Tibial nerve (tissue), 4 donors: ENCODE measurements around the gene CLMP.

Source experiments
- EP300 ChIP-seq, 2 donors: sonication (generic); formaldehyde crosslinking; IDR thresholded peaks; one replicate each; pipeline ENCODE4 v1.6.1; 2017; ENCODE audit warnings: antibody characterized with exemption in 2 of 2, mild to moderate bottlenecking in 1 of 2
- POLR2A ChIP-seq, 2 donors: fragments of 450-650 bp; IDR thresholded peaks; one replicate each; pipeline ENCODE4 v1.6.1; 2017; ENCODE audit warnings: antibody characterized with exemption in 2 of 2, mild to moderate bottlenecking in 2 of 2, moderate library complexity in 2 of 2
- TF ChIP-seq, protein P1 (sequence below), 5 experiments: fragments of 200-600 bp in 3 of 5; fragments of 450-650 bp in 2 of 5; sonication (generic) in 3 of 5; IDR thresholded peaks; one replicate each; pipeline ENCODE4 v1.5.1; 2016 to 2019; ENCODE audit warnings: antibody characterized with exemption in 5 of 5, mild to moderate bottlenecking in 3 of 5, moderate library complexity in 2 of 5

DNA sequence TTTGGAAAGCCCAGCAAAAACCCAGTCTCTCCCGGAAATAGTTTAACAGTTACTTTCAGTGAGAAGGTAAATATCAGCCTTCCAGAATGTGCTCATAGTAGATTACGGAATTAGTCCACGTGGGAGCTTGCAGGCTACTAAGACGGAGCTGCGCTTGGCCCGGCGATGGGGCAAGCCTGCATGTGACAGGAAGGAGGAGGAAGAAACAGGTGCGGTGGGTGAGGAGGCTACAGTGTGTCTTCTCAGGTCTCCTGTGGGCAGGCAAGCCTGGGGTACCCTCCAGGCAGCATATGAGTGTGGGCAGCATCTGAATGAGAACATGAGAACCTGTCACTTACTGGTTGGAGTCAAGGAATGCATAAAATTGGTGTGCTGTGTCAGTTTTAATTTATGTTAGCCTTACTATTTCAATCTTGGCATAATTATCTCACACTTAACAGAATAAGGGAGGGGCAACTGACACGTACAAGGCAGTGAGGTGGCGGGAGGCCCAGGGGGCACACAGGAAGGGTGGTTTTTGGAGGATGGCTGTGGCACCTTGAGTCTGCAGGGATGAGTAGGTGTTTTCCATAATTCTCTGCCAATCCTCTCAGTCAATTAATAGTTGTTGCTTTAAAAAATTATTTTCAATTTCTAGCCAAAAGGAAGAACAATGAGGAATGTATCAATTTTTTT lies 35.7 kb downstream of the CLMP start:
- TF ChIP-seq, protein P1, sequence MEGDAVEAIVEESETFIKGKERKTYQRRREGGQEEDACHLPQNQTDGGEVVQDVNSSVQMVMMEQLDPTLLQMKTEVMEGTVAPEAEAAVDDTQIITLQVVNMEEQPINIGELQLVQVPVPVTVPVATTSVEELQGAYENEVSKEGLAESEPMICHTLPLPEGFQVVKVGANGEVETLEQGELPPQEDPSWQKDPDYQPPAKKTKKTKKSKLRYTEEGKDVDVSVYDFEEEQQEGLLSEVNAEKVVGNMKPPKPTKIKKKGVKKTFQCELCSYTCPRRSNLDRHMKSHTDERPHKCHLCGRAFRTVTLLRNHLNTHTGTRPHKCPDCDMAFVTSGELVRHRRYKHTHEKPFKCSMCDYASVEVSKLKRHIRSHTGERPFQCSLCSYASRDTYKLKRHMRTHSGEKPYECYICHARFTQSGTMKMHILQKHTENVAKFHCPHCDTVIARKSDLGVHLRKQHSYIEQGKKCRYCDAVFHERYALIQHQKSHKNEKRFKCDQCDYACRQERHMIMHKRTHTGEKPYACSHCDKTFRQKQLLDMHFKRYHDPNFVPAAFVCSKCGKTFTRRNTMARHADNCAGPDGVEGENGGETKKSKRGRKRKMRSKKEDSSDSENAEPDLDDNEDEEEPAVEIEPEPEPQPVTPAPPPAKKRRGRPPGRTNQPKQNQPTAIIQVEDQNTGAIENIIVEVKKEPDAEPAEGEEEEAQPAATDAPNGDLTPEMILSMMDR (IDR thresholded peaks at IDR 0.05), result no peak
- TF ChIP-seq POLR2A (IDR thresholded peaks at IDR 0.05) (no peak), EP300 (IDR thresholded peaks at IDR 0.05) (no peak)
